Suppressor macrophage treated with lipopolysaccharide for 1 hour (primary cell): ENCODE measurements around the gene MFN2.

ENCODE experiments used
- DNase-seq, 3 donors: peaks; one replicate each; pipeline ENCODE4 v3.0.0-alpha.2; 2020 to 2022

The MFN2 gene

GRCh38 chr1:11960715-11961114 is 19.5 kb upstream of the MFN2 start:
- peak; percentile 86 to 90 (median 88) for DNase-seq

GRCh38 chr1:11961230-11961629 is 19.0 kb upstream of the MFN2 start:
- peak; percentile 51 to 68 (median 53) for DNase-seq

DNA sequence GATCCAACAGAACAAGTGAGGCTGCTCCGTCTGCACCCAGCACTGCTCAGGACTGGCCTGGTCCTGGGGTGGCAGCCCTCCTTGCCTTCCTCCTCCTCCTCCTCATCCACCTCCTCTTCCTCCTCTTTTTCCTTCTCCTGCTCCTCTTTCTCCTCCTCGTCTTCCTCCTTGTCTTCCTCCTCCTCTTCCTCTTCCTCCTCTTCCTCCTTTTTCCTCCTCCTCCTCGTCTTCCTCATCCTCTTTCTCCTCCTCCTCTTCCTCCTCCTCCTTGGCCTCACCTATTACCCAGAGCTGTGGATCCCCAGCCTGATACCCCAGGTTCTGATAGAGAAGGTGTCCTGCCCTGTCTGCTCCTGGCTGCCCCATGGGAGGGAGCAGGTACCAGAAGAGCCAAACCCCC is 16.6 kb upstream of the MFN2 start:
- DNase-seq = no peak

GRCh38 chr1:11964656-11965055 is 15.6 kb upstream of the MFN2 start:
- DNase-seq = no peak

DNA sequence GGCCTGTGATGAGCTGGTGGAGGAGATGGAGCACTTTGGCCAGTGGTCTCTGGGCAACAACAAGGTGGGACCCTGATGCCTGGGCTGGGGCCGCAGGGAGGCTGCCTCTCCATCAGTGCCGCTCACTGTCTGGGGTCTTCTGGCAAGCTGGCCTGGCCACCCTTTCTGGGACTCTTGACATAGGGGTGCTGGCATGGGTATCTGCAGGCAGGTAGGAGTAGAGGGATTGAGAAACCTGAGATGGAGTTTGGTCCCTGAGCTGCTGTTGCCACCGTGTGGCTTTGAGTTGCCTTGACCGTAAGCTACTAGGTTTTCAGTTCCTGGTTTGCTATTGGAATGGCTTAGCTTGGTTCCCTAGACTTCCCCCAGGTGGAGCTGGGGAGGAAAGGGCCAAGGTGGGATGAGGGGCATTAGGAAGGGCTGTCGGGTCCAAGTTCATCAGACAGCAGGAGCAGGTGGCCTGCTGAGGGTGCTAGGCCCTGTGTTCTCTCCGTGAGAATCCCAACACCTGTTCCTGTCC is 13.2 kb upstream of the MFN2 start:
- peak; percentile 30 to 40 (median 35) for DNase-seq

DNA sequence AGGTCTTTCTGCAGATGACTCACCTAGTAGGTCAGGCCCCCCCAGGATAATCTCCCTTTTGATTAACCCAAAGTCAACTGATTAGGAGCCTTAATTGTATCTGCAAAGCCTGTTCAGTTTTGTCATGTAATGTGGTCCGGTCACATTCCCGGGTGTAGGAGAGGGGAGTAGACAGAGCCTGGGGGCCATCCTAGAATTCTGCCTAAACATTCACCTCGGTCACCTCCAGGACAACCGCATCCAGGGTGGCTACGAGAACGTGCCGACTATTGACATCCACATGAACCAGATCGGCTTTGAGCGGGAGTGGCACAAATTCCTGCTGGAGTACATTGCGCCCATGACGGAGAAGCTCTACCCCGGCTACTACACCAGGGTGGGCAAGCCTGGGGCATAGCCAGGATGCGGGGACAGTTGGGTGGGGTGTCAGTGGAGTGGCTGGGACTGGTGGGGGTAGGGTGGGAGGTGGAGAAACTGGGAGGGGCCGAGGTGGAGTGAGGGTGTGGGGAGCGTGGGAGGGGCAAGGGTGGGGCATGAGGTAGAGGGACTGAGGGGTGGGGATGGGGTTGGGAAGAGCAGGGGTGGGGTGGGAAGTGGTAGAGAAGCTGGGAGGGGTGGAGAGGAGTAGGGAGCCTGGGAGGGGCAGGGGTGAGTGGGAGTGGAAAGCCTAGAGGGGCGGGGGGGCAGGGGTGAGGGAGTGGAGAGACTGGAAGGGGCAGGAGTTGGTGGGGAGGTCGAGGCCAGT is 9.6 kb upstream of the MFN2 start:
- DNase-seq = no peak

DNA sequence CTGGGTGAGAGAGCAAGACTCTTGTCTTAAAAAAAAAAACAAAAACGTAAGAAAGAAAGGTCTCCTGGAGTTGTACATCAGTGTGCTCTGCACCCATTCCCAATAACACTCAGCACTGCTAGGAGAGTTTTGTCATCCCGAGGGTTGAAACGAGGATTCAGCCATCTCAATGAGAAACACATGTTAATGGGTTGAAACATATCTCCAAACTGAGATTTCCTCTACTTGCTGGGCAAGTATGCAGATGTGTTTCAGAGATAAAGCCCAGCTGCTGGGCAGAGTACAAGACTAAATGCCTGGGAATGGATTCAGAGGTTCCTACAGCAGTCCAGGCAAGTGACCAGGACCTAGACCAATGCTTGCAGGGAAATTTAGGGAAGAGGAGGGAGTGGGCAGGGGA is 2.6 kb upstream of the MFN2 start:
- no peak for DNase-seq

- DNase-seq = peak; percentile 40 to 56 (median 50)
Observed at GRCh38 chr1:11978301-11978700, 1.9 kb upstream of the MFN2 start.

DNA sequence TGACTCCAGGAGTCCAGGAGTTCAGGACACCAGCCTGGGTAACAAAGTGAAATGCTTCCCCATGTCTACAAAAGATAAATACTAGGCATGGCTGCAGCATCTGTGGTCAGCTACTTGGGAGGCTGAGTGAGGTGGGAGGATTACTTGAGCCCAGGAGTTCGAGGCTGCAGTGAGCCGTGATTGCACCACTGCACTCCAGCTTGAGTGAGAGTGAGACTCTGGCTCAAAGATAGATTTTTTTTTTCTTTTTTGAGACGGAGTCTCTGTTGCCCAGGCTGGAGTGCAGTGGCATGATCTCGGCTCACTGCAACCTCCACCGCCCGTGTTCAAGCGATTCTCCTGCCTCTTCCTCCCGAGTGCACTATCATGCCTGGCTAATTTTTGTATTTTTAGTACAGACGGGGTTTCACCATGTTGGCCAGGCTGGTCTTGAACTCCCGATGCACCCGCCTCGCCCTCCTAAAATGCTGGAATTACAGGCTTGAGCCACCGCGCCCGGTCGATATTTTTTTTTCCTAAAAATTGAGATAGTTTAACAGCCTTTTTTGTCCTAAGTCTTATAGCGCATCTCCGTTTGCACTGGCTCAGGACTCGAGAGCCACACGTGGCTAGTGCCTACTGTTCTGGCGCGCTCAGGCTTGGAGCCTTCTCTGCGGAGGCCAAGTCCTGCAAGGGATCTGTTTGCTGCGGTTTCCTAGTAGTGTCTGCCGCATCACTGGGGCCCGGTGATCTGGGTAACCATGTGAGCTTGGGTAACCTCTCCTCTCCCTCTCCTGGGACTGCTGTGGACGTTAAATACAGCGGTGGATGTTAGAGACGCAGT is 1.0 kb upstream of the MFN2 start:
- no peak for DNase-seq

- no peak for DNase-seq
Observed at GRCh38 chr1:11980676-11980972, 380 bp downstream of the MFN2 start.

DNA sequence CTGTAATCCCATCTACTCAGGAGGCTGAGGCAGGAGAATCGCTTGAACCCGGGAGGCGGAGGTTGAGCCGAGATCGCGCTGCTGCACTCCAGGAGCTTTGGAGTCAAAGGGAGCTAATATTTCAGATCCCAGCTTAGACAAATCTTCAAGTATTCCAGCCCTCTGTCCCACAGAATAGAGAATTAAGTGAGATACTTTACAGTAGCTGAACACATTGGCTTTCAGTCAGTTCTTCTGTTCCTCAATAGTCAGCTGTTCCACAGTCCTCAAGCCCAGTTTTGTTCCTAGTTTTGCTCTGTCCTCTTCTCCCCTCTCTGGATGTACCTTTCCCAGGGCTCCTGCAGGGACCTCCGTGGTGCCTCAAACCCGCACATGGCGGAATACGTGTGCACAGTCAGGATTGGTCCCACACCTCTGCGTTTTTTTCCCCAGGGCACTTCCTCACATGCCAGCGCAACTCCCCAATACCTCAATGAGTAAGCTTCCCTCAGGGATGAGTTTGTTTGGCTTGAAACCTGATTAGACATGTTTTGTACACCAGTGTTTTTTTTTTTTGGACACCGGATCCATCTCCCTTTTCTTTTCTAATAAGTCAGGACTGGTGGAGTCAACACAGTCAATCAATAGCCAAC is 1.2 kb downstream of the MFN2 start:
- DNase-seq = no peak

- DNase-seq = peak in 1 of 3 donors; percentile 39
Observed at GRCh38 chr1:11982010-11982392, 1.8 kb downstream of the MFN2 start.

DNA sequence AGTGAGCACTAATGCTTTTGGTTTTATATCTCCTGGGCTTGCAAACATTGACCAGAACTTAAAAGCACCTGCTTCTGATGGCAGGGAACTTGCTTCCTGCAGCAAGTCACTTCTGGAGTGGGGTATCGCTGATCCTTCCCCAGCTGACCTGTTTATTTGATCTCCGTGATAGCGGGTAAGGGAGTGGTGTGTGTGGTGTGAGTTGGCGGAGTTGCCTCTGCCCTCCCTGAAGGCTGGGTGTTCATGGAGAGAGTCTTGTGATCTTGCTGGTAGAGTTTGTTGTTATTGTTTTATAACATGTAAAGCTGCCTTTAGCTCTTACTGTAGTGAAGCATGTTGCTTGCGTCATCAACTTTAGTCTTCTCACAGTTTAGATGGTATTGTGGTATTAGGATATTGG is 3.9 kb downstream of the MFN2 start:
- no peak for DNase-seq

DNA sequence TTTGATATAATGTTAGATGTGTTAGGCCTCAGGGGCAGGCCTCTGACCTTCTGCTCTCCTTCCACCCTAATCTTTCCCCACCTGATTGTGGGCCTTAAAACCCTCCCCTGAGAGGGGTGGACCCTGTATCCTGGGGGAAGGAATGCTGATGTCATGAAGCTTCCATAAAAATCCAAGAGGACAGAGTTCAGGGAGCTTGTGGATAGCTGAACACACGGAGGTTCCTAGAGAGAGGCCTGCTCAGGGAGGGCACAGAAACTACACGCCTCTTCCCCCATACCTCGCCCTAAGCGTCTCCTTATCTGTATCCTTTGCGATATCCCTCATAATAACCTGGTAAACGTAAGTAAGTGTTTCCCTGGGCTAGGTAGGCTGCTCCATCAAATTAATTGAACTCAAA is 4.3 kb downstream of the MFN2 start:
- no peak for DNase-seq

GRCh38 chr1:11985171-11985570 is 4.9 kb downstream of the MFN2 start:
- no peak for DNase-seq

- DNase-seq = peak; percentile 42 to 81 (median 64)
Observed at GRCh38 chr1:11985851-11986250, 5.6 kb downstream of the MFN2 start.

DNA sequence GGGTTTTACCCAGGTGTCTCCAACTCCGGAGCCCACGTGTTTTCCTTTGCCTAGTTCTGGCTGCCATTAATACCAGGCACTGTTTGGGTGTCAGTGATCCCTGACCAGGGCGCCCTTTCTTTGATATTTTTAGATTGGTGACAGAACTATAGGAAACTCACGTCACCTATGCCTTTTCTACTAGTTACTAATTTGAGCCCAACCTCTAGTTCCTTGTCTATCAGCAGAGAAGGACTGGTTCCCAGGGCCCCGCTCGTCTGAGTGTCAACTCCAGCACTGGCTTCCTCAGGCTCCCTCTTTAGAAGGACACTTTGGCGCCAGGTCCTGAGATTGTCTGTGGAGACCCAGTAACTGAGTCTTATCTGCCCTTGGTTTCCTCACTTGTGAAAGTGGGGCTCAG is 9.4 kb downstream of the MFN2 start:
- DNase-seq = no peak

GRCh38 chr1:11990303-11991032 is 10.2 kb downstream of the MFN2 start:
- DNase-seq = no peak

DNA sequence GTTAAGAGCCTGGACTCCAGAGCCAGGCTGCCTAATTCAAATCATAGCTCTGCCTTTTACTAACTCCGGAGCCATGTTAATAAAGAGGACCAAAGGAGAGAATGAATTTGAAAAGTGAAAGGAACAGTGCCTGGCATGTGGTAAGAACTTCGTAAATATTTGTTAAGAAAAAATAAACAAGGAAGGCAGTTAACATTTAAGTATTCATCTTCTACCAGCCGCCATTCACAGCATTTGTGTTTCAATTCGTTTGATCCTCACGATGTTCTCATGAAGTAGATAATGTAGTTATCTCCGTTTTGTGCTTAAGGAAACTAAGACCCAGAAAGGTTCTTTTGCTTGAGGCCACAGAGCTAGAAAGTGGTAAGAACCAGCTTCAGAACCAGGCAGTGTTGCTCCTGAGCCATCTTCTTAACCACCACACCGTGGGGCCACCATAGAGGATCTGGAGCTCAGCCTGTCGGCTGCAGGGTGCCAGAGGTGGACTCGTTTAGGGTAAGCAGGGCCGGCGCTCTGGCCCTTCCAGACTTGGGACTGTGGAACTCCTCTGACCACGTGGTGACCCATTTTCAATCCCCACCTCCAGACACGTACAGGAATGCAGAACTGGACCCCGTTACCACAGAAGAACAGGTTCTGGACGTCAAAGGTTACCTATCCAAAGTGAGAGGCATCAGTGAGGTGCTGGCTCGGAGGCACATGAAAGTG is 11.9 kb downstream of the MFN2 start:
- no peak for DNase-seq

DNA sequence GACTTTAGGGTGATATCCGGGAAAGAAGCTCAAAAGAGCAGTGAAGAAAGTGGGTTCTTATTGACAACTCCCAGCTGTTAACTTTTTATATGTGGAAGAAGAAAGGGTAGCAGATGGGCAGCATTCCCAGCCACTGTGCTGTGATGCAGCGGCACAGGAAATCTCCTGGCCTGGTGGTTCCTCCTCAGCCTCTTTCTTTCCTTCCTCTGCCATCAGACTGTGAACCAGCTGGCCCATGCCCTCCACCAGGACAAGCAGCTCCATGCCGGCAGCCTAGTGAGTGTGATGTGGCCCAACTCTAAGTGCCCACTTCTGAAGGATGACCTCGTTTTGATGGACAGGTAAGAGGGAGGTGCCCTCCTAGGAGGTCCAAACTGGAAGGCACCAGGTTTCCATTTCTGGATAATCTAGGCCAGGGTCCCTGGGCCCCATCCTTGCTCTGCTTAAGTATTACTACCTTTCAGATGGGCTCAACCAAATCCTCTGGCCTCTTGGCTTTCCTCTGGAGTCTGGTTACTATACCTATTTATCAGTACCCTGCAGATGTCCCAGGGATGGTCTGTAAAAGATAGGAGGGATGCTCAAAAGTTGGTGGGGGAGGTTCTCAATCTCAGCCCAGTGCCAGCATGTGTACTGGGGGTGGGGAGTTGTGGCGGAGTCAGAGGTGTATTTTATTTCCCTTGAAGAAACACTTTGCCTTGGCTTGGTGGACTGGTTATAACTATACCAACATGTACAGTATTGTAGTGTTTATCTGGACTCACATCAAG is 17.0 kb downstream of the MFN2 start:
- DNase-seq = no peak

DNA sequence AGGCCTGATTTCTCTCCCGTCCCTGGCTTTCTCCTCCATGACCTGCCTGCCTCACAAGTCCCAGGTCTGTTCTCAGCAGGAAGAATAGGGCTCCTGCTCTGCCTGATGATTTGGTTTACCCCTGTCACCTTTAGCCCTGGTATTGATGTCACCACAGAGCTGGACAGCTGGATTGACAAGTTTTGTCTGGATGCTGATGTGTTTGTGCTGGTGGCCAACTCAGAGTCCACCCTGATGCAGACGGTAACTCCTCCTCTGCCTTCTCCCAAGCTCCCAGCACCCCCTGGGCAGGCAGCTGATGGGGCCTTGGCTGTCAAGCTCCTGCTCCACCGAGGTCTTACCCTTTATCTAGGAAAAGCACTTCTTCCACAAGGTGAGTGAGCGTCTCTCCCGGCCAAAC is 18.4 kb downstream of the MFN2 start:
- DNase-seq = no peak

GRCh38 chr1:11999236-11999635 is 19.0 kb downstream of the MFN2 start:
- DNase-seq = no peak
